Fibroblast of mammary gland (primary cell): ENCODE results near the gene ATP5PO.

ENCODE experiments used
- DNase-seq: peaks from one replicate; pipeline ENCODE4 v3.0.0-alpha.2; 2010; ENCODE audit warnings: low read depth
- H3K4me3 ChIP-seq: 2 replicates; pipeline ENCODE4 v1.5.1; 2011; ENCODE audit warnings: low read depth, mild to moderate bottlenecking, low read length, moderate library complexity; ENCODE audit not compliant: control insufficient read depth
- CTCF ChIP-seq: conservative IDR thresholded peaks from 2 replicates; pipeline ENCODE4 v1.5.1; 2011; ENCODE audit warnings: low read depth, low read length, inconsistent platforms; ENCODE audit not compliant: control insufficient read depth, insufficient read depth

Gene ATP5PO

GRCh38 chr21:33899199-33899598 is 16.4 kb downstream of the ATP5PO start:
- H3K4me3 ChIP-seq: no peak overlapping the region
- no peak for DNase-seq
- no peak for TF ChIP-seq CTCF

- no peak for DNase-seq
- no peak for TF ChIP-seq CTCF
- no peak overlapping the region for H3K4me3 ChIP-seq
Measured at GRCh38 chr21:33898586-33898985, 17.0 kb downstream of the ATP5PO start.

- DNase-seq: no peak
- no peak overlapping the region for H3K4me3 ChIP-seq
- TF ChIP-seq CTCF: no peak
Measured at GRCh38 chr21:33897739-33898138, 17.9 kb downstream of the ATP5PO start.

GRCh38 chr21:33897098-33897497 is 18.5 kb downstream of the ATP5PO start:
- no peak for DNase-seq
- no peak for TF ChIP-seq CTCF

GRCh38 chr21:33896691-33897090 is 18.9 kb downstream of the ATP5PO start:
- DNase-seq: no peak
- H3K4me3 ChIP-seq: no peak overlapping the region
- TF ChIP-seq CTCF: no peak

More at GRCh38 chr21:33897098-33897497, 18.5 kb downstream of the ATP5PO start:
- no peak overlapping the region for H3K4me3 ChIP-seq

GRCh38 chr21:33895356-33895755 is 20.2 kb downstream of the ATP5PO start:
- no peak overlapping the region for H3K4me3 ChIP-seq
- no peak for DNase-seq
- TF ChIP-seq CTCF: no peak

- peak; percentile 87 for DNase-seq
- H3K4me3 ChIP-seq: peak overlapping the region; percentile 31
- peak; percentile 89 for TF ChIP-seq CTCF
Measured at GRCh38 chr21:33894736-33895288, 20.8 kb downstream of the ATP5PO start.
